LNCaP clone FGC (cell line): Measurements from ENCODE around the gene SND1.

ENCODE experiments used
- DNase-seq: peaks from one replicate; pipeline ENCODE4 v3.0.0-alpha.2; 2011; ENCODE audit warnings: low read depth
- H3K4me3 ChIP-seq: 2 replicates; pipeline ENCODE4 v1.5.1; 2011; ENCODE audit warnings: mild to moderate bottlenecking, low read depth, low read length, control low read depth
- TF ChIP-seq, protein P1 (sequence below): IDR thresholded peaks from 2 replicates; pipeline ENCODE4 v1.5.1; 2012; ENCODE audit warnings: mild to moderate bottlenecking; ENCODE audit not compliant: control insufficient read depth, insufficient read depth; ENCODE audit errors: extremely low read depth

The SND1 gene

DNA sequence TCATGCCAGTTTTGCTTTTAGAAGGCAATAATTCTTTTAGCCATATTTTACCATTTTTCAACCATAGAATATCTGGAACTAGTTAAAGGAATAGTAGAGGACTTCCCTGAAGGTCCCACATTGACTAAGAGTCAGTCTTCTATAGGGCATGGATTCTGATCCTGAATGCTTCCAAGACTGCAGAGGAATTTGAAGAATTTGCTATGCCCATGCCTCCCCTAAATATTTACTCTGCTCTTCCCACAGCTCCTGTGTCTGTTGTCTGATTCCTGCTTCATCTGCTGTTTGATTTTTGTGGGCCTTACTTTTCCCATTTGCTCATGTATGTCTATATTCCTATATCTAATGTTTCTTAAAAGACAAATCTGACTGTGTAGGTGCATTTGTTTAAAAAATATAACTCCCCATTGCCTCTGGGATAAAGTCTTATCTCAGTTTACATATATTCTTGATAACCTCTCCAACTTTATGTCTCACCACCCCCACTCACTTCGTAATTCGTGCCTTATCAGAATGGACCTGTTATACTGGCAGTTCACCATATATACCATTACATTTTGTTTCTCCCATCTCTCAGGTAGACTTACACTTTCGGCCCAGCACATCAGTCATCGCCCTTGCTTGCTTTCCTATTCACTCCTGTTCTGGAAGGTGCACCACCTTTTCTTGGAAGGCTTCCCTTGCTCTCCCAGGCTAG is 345.4 kb downstream of the SND1 start:
- no peak overlapping the region for H3K4me3 ChIP-seq
- no peak for DNase-seq
- TF ChIP-seq, protein P1, sequence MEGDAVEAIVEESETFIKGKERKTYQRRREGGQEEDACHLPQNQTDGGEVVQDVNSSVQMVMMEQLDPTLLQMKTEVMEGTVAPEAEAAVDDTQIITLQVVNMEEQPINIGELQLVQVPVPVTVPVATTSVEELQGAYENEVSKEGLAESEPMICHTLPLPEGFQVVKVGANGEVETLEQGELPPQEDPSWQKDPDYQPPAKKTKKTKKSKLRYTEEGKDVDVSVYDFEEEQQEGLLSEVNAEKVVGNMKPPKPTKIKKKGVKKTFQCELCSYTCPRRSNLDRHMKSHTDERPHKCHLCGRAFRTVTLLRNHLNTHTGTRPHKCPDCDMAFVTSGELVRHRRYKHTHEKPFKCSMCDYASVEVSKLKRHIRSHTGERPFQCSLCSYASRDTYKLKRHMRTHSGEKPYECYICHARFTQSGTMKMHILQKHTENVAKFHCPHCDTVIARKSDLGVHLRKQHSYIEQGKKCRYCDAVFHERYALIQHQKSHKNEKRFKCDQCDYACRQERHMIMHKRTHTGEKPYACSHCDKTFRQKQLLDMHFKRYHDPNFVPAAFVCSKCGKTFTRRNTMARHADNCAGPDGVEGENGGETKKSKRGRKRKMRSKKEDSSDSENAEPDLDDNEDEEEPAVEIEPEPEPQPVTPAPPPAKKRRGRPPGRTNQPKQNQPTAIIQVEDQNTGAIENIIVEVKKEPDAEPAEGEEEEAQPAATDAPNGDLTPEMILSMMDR: no peak

DNA sequence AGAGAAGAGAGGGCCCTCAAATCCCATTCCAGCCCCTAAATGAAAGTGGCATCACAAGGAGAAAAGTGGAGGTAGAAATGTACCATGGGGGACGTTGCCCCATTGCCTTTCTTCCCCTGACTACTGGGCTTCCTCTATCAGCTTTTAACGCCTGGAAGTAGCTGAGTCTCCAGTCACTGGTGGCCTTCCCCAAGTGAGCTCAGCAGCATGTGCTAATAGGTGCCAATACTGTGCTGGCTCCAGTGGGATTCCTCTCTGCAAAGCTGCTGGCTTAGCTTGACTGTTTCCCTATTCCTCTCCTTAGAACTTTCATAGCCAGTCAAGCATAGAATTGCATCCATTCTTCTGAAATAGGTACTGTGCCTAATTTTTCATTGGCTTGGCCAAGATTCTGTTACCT is 346.7 kb downstream of the SND1 start:
- H3K4me3 ChIP-seq: no peak overlapping the region
- DNase-seq: no peak
- TF ChIP-seq, protein P1: no peak

DNA sequence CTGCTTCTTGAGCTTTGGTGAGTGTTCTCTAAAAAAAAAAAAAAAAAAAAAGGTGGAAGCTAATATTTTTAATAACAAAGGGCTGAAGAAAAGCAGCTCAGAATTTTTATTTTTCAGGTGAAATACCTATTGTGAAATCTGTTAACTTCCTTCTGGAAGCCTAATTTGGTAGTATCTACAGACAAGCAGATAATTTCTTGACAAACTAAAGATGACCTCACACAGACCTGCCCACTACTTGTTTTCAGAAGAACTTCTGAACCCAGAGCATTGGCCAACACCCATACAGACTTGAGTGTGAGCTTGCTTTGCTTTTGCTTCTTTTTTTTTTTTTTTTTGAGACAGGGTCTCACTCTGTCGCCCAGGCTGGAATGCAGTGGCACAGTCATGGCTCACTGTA is 348.1 kb downstream of the SND1 start:
- TF ChIP-seq, protein P1: no peak
- H3K4me3 ChIP-seq: no peak overlapping the region

DNA sequence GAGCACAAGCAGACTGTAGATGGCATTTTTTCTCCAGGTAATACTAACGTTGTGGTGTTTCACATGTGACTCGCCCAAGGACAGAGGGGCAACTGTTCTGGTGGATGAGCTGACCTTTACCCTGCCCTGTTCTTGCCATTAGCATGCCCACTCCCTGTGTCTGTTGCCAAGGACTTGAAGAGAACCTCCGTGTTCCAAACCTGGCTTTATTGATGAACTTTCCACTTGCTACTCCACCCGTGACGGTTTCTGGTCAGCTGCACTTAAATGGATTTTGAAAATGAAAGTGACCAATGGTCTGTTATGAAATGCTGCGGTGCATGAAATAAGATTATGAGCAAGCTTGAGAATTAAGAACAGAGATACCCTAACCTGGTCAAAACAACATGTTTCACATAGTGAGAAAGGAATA is 348.9 kb downstream of the SND1 start:
- no peak overlapping the region for H3K4me3 ChIP-seq
- TF ChIP-seq, protein P1: no peak
- DNase-seq: no peak

More for the DNA sequence above, 348.1 kb downstream of the SND1 start:
- DNase-seq: no peak

DNA sequence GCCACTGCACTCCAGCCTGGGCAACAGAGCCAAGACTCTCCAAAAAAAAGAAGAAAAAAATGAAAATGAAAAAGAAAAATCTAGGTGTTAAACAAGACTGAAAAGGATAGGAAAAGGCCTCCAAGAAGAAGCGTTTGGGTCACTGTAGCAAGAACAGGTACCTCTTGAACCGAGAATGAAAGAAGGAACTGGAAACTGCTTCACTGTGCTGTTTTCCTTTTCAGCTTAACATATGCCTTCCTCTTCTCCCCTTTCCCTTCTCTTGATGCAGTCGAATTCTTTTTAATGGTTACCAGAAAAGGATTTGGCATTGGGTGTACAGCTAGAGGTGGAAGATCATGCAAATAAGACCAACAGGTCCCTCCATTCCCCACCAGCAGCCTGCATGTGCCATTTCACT is 351.2 kb downstream of the SND1 start:
- TF ChIP-seq, protein P1: no peak
- no peak for DNase-seq
- no peak overlapping the region for H3K4me3 ChIP-seq

DNA sequence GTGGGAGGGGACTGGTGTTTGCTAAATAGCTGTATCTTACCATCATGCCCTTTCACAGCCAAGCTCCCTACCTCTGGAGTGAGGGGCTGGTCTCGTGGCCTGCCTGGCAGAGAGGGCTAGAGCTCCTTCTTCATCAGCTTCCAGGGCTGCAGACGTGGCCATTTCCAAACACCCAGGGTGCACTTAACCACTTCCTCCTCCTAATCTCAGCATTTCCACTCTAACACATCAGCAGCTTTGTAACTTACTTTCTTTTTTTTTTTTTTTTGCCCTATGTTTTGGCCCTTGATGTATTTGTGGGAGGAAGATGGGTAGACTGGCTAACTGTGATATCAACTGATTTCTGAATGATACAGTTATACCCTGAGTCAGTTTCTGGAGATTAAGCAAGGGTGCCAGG is 351.8 kb downstream of the SND1 start:
- H3K4me3 ChIP-seq: no peak overlapping the region
- TF ChIP-seq, protein P1: no peak
- DNase-seq: no peak

DNA sequence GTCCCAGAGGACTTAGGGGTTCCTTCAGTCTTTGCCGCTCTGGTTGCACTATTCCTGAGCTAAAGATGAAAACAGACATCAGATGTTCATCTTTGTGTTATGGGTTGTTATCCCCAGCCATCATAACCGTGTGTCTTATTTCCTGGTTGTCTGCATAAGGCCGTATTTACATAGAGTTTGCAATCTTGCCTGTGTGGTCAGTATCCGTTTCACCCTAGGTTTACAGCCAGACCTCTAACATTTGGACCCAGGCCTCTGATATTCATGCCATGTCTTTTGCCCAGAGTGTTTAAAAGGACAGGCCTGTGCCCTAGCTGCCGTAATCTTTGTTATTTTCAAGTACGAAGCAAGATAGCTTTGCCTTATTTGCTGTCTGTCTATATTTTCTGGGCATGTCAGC is 352.6 kb downstream of the SND1 start:
- H3K4me3 ChIP-seq: no peak overlapping the region
- TF ChIP-seq, protein P1: no peak
- DNase-seq: no peak
